Stomach smooth muscle (tissue), 2 donors: ENCODE data around the gene KIAA1191.

Experiments
- H3K27ac ChIP-seq: one replicate; pipeline ENCODE4 v1.7.0; 2013; ENCODE audit warnings: mild to moderate bottlenecking, low read length, inconsistent platforms
- H3K27me3 ChIP-seq, 2 donors: one replicate each; pipeline ENCODE4 v1.7.0; 2013; ENCODE audit warnings: low read length in 2 of 2; ENCODE audit not compliant: insufficient read depth in 2 of 2, control insufficient read depth in 1 of 2
- H3K36me3 ChIP-seq, 2 donors: one replicate each; pipeline ENCODE4 v1.7.0; 2013; ENCODE audit warnings: low read length in 2 of 2; ENCODE audit not compliant: control insufficient read depth in 2 of 2, insufficient read depth in 2 of 2
- H3K4me1 ChIP-seq: one replicate; pipeline ENCODE4 v1.7.0; 2013; ENCODE audit warnings: low read length; ENCODE audit not compliant: control insufficient read depth, insufficient read depth
- H3K4me3 ChIP-seq, 2 donors: one replicate each; pipeline ENCODE4 v1.7.0; 2013; ENCODE audit warnings: low read length in 2 of 2
- H3K9ac ChIP-seq, 2 donors: one replicate each; pipeline ENCODE4 v1.7.0; 2013; ENCODE audit warnings: low read length in 2 of 2, mild to moderate bottlenecking in 1 of 2
- H3K9me3 ChIP-seq, 2 donors: one replicate each; pipeline ENCODE4 v1.7.0; 2013; ENCODE audit warnings: low read length in 2 of 2; ENCODE audit not compliant: control insufficient read depth in 2 of 2
- donor health status: healthy.
- donor health status: Pancreatic carcinoma.

KIAA1191 gene

DNA sequence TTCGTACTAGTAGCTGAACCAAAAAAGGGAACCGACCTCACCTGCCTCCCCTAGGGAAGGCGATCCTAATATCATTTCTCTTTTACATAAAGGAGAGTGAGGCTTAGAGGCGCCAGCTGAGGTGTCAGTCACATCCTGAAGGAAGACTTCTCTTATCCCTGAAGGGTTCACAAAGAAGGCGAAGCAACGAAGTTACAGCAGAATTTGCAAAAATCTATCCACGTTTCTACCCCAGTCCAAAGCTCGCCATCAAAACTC is 598 bp upstream of the KIAA1191 start:
- Histone ChIP-seq H3K27ac (no peak overlapping the region), H3K4me1 (peaks cover 37% of the 10 kb centered on the region), H3K4me3 (peak overlapping the region; percentile 76 to 95), H3K9ac (peak overlapping the region; percentile 87 to 91), H3K27me3 (no peaks in the 10 kb centered on the region), H3K9me3 (no peaks in the 10 kb centered on the region), H3K36me3 (peaks cover 3 to 5% of the 10 kb centered on the region in 2 donors)

DNA sequence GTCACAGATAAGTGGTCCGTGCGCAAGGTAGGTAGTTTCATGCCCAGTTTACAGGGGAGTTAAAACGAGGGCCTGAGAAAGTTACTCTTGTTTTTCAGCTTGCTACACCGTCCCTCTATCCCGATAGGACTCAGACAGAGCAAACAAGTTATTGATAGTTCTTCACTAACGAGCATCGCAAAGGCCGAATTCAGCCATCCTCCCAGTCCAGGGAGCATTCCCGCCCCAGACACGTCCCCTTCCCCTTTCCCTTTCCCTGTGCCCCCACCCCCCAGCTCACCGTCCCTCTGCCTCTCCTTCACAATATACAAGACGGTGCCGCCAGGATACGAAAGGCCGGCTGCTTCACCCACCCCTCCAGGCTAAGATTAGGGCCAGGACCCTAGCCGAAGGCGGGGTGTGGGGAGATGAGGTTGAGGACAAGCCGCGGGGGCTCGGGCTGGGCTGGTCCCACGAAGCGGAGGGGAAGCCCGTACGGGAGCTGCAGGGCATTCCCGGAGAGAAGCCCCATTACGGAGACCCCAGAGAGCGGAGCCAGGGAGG is 599 bp downstream of the KIAA1191 start:
- peak overlapping the region; percentile 46 for H3K27ac ChIP-seq
- H3K9ac ChIP-seq = peak overlapping the region; percentile 87 to 91
- H3K9me3 ChIP-seq = no peaks in the 10 kb centered on the region
- H3K27me3 ChIP-seq = no peaks in the 10 kb centered on the region
- H3K36me3 ChIP-seq = peaks cover 3 to 7% of the 10 kb centered on the region in 2 donors
- H3K4me1 ChIP-seq = peaks cover 29% of the 10 kb centered on the region
- H3K4me3 ChIP-seq = peak overlapping the region; percentile 76 to 95

GRCh38 chr5:176359658-176360057 is 1.9 kb downstream of the KIAA1191 start:
- peaks cover 19% of the 10 kb centered on the region for H3K4me1 ChIP-seq
- no peaks in the 10 kb centered on the region for H3K9me3 ChIP-seq
- no peak overlapping the region for H3K27ac ChIP-seq
- H3K36me3 ChIP-seq = peaks cover 6 to 15% of the 10 kb centered on the region in 2 donors
- no peak overlapping the region for H3K9ac ChIP-seq
- H3K4me3 ChIP-seq = peak overlapping the region in 1 of 2 donors; percentile 35
- H3K27me3 ChIP-seq = no peaks in the 10 kb centered on the region

DNA sequence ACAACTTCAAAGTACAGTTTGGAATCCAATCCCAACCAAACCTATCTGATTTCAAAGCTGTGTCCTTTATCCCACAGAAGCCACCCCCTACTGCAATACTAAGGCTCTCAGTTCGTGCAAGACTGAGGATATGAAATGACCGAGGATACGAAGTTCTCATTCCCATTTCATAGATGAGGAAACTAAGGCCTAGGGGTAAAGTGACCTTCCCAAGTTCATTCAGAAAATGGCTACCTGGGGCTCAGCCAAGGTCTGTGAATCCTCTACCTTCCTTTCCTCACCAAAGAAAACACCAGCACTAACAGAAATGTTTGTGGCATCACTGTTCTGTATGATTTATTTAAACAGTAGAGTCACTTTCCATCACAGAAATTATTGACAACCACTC is 5.4 kb downstream of the KIAA1191 start:
- Histone ChIP-seq H3K9ac (no peak overlapping the region), H3K27me3 (no peaks in the 10 kb centered on the region), H3K4me3 (no peak overlapping the region), H3K9me3 (no peaks in the 10 kb centered on the region), H3K27ac (no peak overlapping the region), H3K36me3 (peaks cover 31 to 42% of the 10 kb centered on the region in 2 donors), H3K4me1 (peaks cover 12% of the 10 kb centered on the region)

- Histone ChIP-seq H3K9me3 (no peaks in the 10 kb centered on the region), H3K4me3 (no peak overlapping the region), H3K4me1 (peaks cover 8% of the 10 kb centered on the region), H3K9ac (no peak overlapping the region), H3K27me3 (no peaks in the 10 kb centered on the region), H3K27ac (no peak overlapping the region), H3K36me3 (peaks cover 34 to 44% of the 10 kb centered on the region in 2 donors)
Observed at GRCh38 chr5:176355400-176356178, 6.0 kb downstream of the KIAA1191 start.

DNA sequence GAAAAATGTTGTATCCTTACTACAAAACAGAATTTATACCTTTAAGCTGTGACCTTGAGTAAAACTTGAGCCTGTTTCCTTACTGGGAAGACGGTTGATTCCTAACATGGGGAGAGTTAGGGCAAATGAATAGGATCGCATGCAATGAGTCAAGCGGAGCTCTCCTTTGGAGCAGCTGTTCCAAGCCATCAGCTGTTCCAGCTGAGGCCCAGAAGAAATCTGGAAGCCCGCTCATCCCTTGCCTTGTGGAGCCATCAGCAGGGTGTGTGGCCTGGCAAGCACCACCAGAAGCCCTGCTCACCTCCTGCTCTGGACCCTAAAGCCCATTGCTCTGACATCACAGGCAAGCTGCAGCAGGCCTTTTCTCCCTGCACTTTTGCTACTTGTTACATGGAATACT is 8.0 kb downstream of the KIAA1191 start:
- H3K27ac ChIP-seq = no peak overlapping the region
- H3K36me3 ChIP-seq = peaks cover 51 to 55% of the 10 kb centered on the region in 2 donors
- no peak overlapping the region for H3K9ac ChIP-seq
- H3K4me3 ChIP-seq = no peak overlapping the region
- no peaks in the 10 kb centered on the region for H3K9me3 ChIP-seq
- H3K27me3 ChIP-seq = no peaks in the 10 kb centered on the region
- no peaks in the 10 kb centered on the region for H3K4me1 ChIP-seq

- Histone ChIP-seq H3K36me3 (peaks cover 61 to 65% of the 10 kb centered on the region in 2 donors), H3K27me3 (no peaks in the 10 kb centered on the region), H3K4me1 (no peaks in the 10 kb centered on the region), H3K27ac (no peak overlapping the region), H3K4me3 (no peak overlapping the region), H3K9me3 (no peaks in the 10 kb centered on the region), H3K9ac (no peak overlapping the region)
Observed at GRCh38 chr5:176352116-176352878, 9.3 kb downstream of the KIAA1191 start.

- Histone ChIP-seq H3K27ac (no peak overlapping the region), H3K9ac (no peak overlapping the region), H3K27me3 (no peaks in the 10 kb centered on the region), H3K4me3 (no peak overlapping the region), H3K36me3 (peaks cover 66 to 72% of the 10 kb centered on the region in 2 donors), H3K4me1 (no peaks in the 10 kb centered on the region), H3K9me3 (no peaks in the 10 kb centered on the region)
Observed at GRCh38 chr5:176350416-176350815, 11.1 kb downstream of the KIAA1191 start.

GRCh38 chr5:176342766-176343458 is 18.7 kb downstream of the KIAA1191 start:
- Histone ChIP-seq H3K27me3 (no peaks in the 10 kb centered on the region), H3K9ac (no peak overlapping the region), H3K36me3 (peaks cover 22 to 25% of the 10 kb centered on the region in 2 donors), H3K9me3 (no peaks in the 10 kb centered on the region), H3K4me3 (no peak overlapping the region), H3K27ac (no peak overlapping the region), H3K4me1 (no peaks in the 10 kb centered on the region)

DNA sequence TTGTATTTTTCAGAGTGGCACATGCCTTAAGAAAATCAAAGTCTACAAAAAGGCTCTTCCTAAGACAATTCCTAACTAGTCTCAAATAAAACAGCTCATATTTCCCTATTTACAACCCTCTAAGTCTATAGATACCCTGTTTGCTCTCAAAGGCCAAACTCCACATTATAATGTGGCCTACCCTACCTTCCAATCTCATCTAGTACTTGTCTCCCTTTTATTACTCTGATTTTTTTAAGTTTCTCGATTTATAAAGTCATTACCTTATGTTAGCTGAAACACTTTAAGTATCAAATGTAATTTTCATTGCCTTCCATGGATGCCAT is 19.4 kb downstream of the KIAA1191 start:
- Histone ChIP-seq H3K27ac (no peak overlapping the region), H3K4me1 (no peaks in the 10 kb centered on the region), H3K4me3 (no peak overlapping the region), H3K27me3 (no peaks in the 10 kb centered on the region), H3K36me3 (peaks cover 21 to 26% of the 10 kb centered on the region in 2 donors), H3K9me3 (no peaks in the 10 kb centered on the region), H3K9ac (no peak overlapping the region)
